Heart left ventricle (tissue), 16 donors: Measurements from ENCODE around the gene SPACDR. TPM values are rescaled to one million over a fixed set of nuclear protein-coding genes. Genes with fewer than 3 reads are reported as not detected.

Source experiments
- ATAC-seq, 4 donors: fragments of 200-7000 bp; cut with Tn5 transposase; one replicate each; pipeline ENCODE4 v1.9.1; 2020 to 2022; ENCODE audit warnings: moderate library complexity in 4 of 4, mild to moderate bottlenecking in 3 of 4, moderate number of reproducible peaks in 1 of 4
- DNase-seq, 5 donors: peaks; one replicate each; pipeline ENCODE4 v3.0.0-alpha.2; 2020
- H3K27ac ChIP-seq, 12 donors: fragments of 200-600 bp; sonication (generic) in 4 of 12; one replicate each; pipeline versions ENCODE4 v1.5.0 to v1.8.0; 2016 to 2022; ENCODE audit warnings: mild to moderate bottlenecking in 2 of 12
- H3K27me3 ChIP-seq, 9 donors: fragments of 200-600 bp; sonication (generic) in 2 of 9; one replicate each; pipeline versions ENCODE4 v1.5.1 to v1.8.0; 2016 to 2022; ENCODE audit warnings: mild to moderate bottlenecking in 3 of 9
- H3K36me3 ChIP-seq, 9 donors: fragments of 200-600 bp; sonication (generic) in 2 of 9; one replicate each; pipeline versions ENCODE4 v1.5.0 to v1.8.0; 2018 to 2022; ENCODE audit warnings: mild to moderate bottlenecking in 2 of 9
- H3K4me1 ChIP-seq, 12 donors: fragments of 200-600 bp; sonication (generic) in 4 of 12; one replicate each; pipeline versions ENCODE4 v1.5.0 to v1.8.0; 2016 to 2022; ENCODE audit warnings: mild to moderate bottlenecking in 3 of 12
- H3K4me3 ChIP-seq, 12 donors: fragments of 200-600 bp; sonication (generic) in 4 of 12; one replicate each; pipeline versions ENCODE4 v1.5.0 to v1.8.0; 2017 to 2022; ENCODE audit warnings: mild to moderate bottlenecking in 9 of 12, moderate library complexity in 4 of 12
- H3K9me3 ChIP-seq, 12 donors: fragments of 200-600 bp; sonication (generic) in 4 of 12; one replicate each; pipeline versions ENCODE4 v1.5.0 to v1.8.0; 2016 to 2022; ENCODE audit warnings: mild to moderate bottlenecking in 1 of 12
- CTCF ChIP-seq, 12 donors: fragments of 200-600 bp; sonication (generic) in 4 of 12; IDR thresholded peaks; one replicate each; pipeline versions ENCODE4 v1.5.0 to v1.8.0; 2018 to 2022; ENCODE audit warnings: antibody characterized with exemption in 12 of 12, mild to moderate bottlenecking in 5 of 12
- POLR2A ChIP-seq, 2 donors: fragments of 450-650 bp; IDR thresholded peaks; one replicate each; pipeline ENCODE4 v1.6.1; 2017; ENCODE audit warnings: antibody characterized with exemption in 2 of 2, mild to moderate bottlenecking in 2 of 2, moderate library complexity in 2 of 2
- WGBS, 4 donors: extraction: QIAGEN DNeasy Blood & Tissue Kit in 2 of 4; methylation state at CpG; one replicate each; pipeline versions ENCODE4 v1.1.5 to v1.1.7; 2013 to 2018; 5-methylcytosine and 5-hydroxymethylcytosine counted together
- intact Hi-C, 10 donors: fragments of 100-400 bp; cut with DNase I; formaldehyde crosslinking; loops; one replicate each; pipeline versions ENCODE4 v1.11.1 to v1.14.2; 2022
- polyA plus RNA-seq, 2 donors: library from polyadenylated mRNA; stranded (reverse); fragments of 200-250 nt; gene quantifications; one replicate each; pipeline ENCODE4 v1.2.3, GENCODE V29; 2013
- total RNA-seq, 9 donors: library from RNA; depleted of rRNA in 2 of 9; stranded (reverse); fragments of >200 nt in 2 of 9; fragmentation: NEBNext Ultra II Directional in 3 of 9; extraction: Animal tissue kit (Norgen Biotek cat#: 25700) in 3 of 9; gene quantifications; one replicate each; pipeline versions ENCODE4 v1.1.0 to v1.2.4, GENCODE V29; 2016 to 2023
- donor health status: ischemic (EF 13 %, LVEDD 7.1; RV severe dilation, severe dysfunction).
- donor health status: healthy with polysubstance abuse.
- donor health status: DM: no; HTN: yes; CAD: no.
- donor health status: DM: no; HTN: no; CAD: no.
- donor health status: ischemic (EF 25% LVEDD 6.9; RV normal size, moderate dysfunction).
- donor health status: ischemic (EF 25% LVEDD 5.7; RV mildly dilated, moderate dysfunction).
- donor health status: healthy.
- donor health status: DM: yes; HTN: yes; CAD: no.
- donor health status: ischemic (EF 35%, LVEDD 5.7; RV mildly dilated, moderate dysfunction).
- donor health status: nonischemic (EF 11% LVEDD 7.7; RV severe dilation, severe dysfunction).
- donor health status: DM: yes; HTN: yes; CAD: no.
- donor health status: PGD.
- donor health status: ischemic (EF 29% LVEDD 5.4; RV normal size, mild dysfunction).
- donor health status: nonischemic (EF 23%, LVEDD 6.1; RV moderate dilation, normal function).

The SPACDR gene
- total and polyA plus RNA-seq, 11 donors, result 0.27 to 0.78 (median 0.61) TPM; not detected in 4

GRCh38 chr7:100490483-100491191 is 26.6 kb upstream of the SPACDR start:
- Histone ChIP-seq H3K9me3 (no peaks in the 10 kb centered on the region), H3K27me3 (peaks cover 0 to 9% (median 0%) of the 10 kb centered on the region in 9 donors), H3K4me3 (no peak overlapping the region), H3K36me3 (no peaks in the 10 kb centered on the region), H3K27ac (no peak overlapping the region), H3K4me1 (peaks cover 0 to 15% (median 8%) of the 10 kb centered on the region in 12 donors)
- intact Hi-C loops, result no loop called here
- 90 to 95% (median 93%) methylated on average over 19 to 25 of the region's 25 CpGs for WGBS, 4 donors
- no peak for ATAC-seq
- DNase-seq, result peak in 1 of 5 donors; percentile 18
- TF ChIP-seq CTCF (IDR thresholded peaks at IDR 0.05), result no peak
- TF ChIP-seq POLR2A (IDR thresholded peaks at IDR 0.05), result no peak

GRCh38 chr7:100489824-100490223 is 25.8 kb upstream of the SPACDR start:
- 42 to 62% (median 49%) methylated on average over 5 to 9 of the region's 9 CpGs for WGBS, 4 donors
- no peak overlapping the region for H3K4me3 ChIP-seq
- H3K9me3 ChIP-seq, result no peaks in the 10 kb centered on the region
- ATAC-seq, result peak in 1 of 4 donors; percentile 37
- no peaks in the 10 kb centered on the region for H3K36me3 ChIP-seq
- peaks cover 0 to 22% (median 9%) of the 10 kb centered on the region in 12 donors for H3K4me1 ChIP-seq
- intact Hi-C loops, result loop anchor here in 1 of 10 donors (5.0 kb wide), 1 partner anchor 47 kb away; the partner anchor contains the start of gene AGFG2
- peaks cover 0 to 9% (median 0%) of the 10 kb centered on the region in 9 donors for H3K27me3 ChIP-seq
- TF ChIP-seq POLR2A (IDR thresholded peaks at IDR 0.05) (no peak), CTCF (IDR thresholded peaks at IDR 0.05) (no peak)
- DNase-seq, result peak in 3 of 5 donors; percentile 32 to 44 (median 36)
- no peak overlapping the region for H3K27ac ChIP-seq

- ATAC-seq (no peak), DNase-seq (peak in 2 of 5 donors; percentile 7 to 14)
- no peak for TF ChIP-seq CTCF (IDR thresholded peaks at IDR 0.05)
- TF ChIP-seq POLR2A (IDR thresholded peaks at IDR 0.05), result no peak
- WGBS, 4 donors, result 86 to 89% (median 88%) methylated on average over 8 to 10 of the region's 10 CpGs
- Histone ChIP-seq H3K27me3 (peaks cover 0 to 9% (median 0%) of the 10 kb centered on the region in 9 donors), H3K27ac (no peak overlapping the region), H3K9me3 (no peaks in the 10 kb centered on the region), H3K4me3 (no peak overlapping the region), H3K4me1 (peaks cover 0 to 22% (median 8%) of the 10 kb centered on the region in 12 donors), H3K36me3 (no peaks in the 10 kb centered on the region)
- intact Hi-C loops, result loop anchor here in 1 of 10 donors (5.0 kb wide), 1 partner anchor 48 kb away; the partner anchor contains the start of gene AGFG2
These were observed 25.1 kb upstream of the SPACDR start for GRCh38 chr7:100489121-100489520.

- Histone ChIP-seq H3K4me1 (peaks cover 0 to 22% (median 5%) of the 10 kb centered on the region in 12 donors), H3K27me3 (peaks cover 0 to 4% (median 0%) of the 10 kb centered on the region in 9 donors), H3K9me3 (no peaks in the 10 kb centered on the region), H3K36me3 (no peaks in the 10 kb centered on the region), H3K4me3 (no peak overlapping the region), H3K27ac (no peak overlapping the region)
- 95 to 96% (median 95%) methylated on average over 33 to 44 of the region's 44 CpGs for WGBS, 4 donors
- DNase-seq, result peak in 2 of 5 donors; percentile 19 to 22
- ATAC-seq, result no peak
- intact Hi-C loops, result loop anchor here in 1 of 10 donors (5.0 kb wide), 1 partner anchor 49 kb away; the partner anchor contains the start of gene AGFG2
- no peak for TF ChIP-seq CTCF (IDR thresholded peaks at IDR 0.05)
- TF ChIP-seq POLR2A (IDR thresholded peaks at IDR 0.05), result no peak
These were observed 24.5 kb upstream of the SPACDR start for GRCh38 chr7:100488333-100489095.
